GM19035 (cell line): ENCODE results near the gene TDRD1.
A peak's percentile ranks its signal among the peaks of the same experiment; 100 is the strongest.
"Not testable (repeated sequence)": the region's sequence is repeated elsewhere in the genome, so short reads cannot be mapped to it uniquely, and the experiment has no call there.

Source experiments
- ATAC-seq: cut with Tn5 transposase; IDR thresholded peaks from one replicate; pipeline ENCODE4 v1.9.1; 2021; ENCODE audit not compliant: unreplicated experiment

The TDRD1 gene, protein sequence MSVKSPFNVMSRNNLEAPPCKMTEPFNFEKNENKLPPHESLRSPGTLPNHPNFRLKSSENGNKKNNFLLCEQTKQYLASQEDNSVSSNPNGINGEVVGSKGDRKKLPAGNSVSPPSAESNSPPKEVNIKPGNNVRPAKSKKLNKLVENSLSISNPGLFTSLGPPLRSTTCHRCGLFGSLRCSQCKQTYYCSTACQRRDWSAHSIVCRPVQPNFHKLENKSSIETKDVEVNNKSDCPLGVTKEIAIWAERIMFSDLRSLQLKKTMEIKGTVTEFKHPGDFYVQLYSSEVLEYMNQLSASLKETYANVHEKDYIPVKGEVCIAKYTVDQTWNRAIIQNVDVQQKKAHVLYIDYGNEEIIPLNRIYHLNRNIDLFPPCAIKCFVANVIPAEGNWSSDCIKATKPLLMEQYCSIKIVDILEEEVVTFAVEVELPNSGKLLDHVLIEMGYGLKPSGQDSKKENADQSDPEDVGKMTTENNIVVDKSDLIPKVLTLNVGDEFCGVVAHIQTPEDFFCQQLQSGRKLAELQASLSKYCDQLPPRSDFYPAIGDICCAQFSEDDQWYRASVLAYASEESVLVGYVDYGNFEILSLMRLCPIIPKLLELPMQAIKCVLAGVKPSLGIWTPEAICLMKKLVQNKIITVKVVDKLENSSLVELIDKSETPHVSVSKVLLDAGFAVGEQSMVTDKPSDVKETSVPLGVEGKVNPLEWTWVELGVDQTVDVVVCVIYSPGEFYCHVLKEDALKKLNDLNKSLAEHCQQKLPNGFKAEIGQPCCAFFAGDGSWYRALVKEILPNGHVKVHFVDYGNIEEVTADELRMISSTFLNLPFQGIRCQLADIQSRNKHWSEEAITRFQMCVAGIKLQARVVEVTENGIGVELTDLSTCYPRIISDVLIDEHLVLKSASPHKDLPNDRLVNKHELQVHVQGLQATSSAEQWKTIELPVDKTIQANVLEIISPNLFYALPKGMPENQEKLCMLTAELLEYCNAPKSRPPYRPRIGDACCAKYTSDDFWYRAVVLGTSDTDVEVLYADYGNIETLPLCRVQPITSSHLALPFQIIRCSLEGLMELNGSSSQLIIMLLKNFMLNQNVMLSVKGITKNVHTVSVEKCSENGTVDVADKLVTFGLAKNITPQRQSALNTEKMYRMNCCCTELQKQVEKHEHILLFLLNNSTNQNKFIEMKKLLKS

DNA sequence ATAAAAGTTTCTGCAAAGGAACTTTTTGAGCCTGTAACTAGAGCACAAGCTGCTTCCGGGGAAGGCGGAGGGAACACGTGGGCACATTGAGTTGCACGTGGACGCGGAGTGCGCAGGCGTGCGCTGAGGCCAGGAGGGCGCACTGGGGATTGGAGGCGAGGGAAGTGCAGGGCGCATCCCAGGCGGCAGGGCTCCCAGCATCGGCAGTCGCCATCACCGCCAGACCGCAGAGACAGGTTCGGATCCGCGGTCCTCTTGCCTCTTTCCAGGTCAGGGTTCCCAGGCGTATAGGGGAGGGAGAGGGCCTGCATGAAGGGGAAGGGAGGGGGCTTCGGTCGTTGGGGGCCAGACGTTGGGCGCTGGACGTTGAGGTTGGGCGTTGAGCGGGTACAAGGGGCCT, at the start of gene TDRD1:
TSS of gene TDRD1 (plus strand) at position 206 of the 400 bp plus-strand sequence. CDS start 8,479 bp downstream, outside the sequence.
- ATAC-seq = no peak

DNA sequence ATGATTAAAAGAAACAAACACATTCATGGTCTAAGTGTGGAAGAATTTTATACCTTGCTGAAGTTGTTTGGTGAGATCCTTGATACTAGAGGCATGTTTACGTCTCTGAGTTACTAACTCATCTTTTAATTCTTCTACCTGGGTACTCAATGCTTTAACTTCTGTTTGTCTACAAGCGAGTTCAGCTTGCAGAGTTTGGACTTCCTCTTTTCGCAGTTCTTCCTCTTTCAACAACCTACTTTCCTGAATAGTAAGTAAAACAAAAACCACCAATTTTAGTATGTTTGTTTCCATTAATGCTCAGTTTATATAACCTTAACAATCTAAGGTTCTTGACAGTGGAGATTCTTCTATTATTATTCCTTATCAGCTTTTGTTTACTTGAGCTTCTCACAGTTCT, 48.1 kb upstream of the TDRD1 start:
- peak; percentile 77 for ATAC-seq

DNA sequence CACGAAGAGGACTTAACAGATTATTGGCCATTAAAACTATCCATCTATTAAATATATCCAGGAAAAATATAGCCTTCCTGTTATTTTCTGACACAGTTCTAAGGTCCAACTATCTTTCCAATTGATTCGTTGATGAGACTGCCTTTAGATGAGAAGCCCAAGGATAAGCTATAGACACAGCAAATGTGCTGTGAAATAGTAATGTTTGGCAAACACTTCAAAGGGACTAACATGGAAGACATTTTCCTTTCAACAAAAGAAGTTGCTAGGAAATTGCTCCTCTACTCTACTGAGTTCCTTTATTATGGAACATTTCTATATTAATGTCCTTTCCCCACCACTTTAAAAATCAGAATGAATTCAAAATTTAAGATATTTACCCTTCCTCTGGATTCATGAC, 43.7 kb upstream of the TDRD1 start:
- no peak for ATAC-seq

DNA sequence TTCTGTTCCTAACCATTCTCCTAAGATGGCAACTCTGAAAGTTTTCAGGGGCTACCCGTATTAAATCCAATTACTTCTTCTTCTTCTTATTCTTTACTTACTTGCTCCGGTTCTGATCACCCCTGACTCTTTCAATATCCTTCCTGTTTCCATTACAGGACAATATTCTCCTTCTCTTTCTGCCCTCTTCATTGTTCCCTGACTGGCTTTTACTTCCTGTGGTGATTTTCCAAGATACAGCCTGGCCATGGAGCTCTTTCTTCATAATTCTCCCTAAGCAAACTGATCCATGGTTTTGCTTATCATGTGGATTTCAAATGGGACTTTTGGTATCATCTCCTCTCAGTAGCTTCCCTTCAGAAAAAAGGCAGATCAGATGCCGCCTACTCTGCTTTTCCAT, 40.6 kb upstream of the TDRD1 start:
- no peak for ATAC-seq

DNA sequence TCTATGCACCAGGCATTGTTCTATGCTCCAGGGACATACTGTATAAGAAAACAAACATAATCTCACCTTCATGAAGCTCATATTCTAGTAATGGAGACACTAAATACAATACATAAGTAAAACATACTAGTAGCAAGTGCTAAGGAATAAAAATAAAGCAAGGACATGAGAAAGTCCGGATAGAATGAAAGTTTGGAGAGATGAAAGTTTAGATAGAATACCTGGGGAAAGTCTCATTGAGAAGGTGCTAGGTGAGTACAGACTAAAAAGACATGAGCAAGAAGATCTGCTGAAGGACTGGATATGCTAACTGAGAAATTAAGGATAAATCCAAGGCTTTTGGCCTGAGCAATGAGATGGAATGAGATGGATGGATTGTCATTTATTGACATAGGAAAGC, 39.1 kb upstream of the TDRD1 start:
- ATAC-seq = no peak

DNA sequence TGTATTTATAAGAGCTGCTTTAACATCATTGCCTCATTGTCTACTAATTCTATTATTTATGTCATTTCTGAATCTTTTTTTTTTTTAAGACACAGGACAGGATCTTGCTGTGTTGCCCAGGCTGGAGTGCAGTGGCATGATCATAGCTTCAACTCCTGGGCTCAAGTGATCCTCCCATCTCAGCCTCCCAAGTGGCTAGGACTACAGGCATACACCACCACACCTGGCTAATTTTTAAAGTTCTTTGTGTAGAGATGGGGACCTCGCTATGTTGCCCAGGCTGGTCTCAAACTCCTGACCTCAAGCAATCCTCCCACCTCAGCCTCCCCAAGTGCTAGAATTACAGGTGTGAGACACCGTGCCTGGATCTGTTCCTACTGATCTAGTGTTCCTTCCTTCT, 38.3 kb upstream of the TDRD1 start:
- not testable (repeated sequence) for ATAC-seq

DNA sequence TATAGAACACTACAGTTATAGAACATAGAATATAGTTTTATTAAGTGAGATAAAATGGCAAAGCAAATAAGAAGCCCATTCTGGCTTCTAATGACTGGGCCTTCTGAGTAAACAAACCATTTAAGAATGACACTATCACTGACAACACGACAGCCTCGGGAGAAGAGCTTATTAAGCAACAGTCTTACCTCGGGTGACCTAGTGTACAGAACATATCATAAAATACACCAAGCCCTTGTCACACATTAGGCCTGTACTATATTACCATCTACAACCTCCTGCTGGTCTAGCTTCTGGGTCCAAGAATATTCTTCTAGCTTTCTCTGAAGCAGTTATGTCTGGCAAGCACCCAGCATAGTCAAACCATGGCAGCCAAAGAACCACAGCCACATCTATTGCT, 37.1 kb upstream of the TDRD1 start:
- no peak for ATAC-seq

DNA sequence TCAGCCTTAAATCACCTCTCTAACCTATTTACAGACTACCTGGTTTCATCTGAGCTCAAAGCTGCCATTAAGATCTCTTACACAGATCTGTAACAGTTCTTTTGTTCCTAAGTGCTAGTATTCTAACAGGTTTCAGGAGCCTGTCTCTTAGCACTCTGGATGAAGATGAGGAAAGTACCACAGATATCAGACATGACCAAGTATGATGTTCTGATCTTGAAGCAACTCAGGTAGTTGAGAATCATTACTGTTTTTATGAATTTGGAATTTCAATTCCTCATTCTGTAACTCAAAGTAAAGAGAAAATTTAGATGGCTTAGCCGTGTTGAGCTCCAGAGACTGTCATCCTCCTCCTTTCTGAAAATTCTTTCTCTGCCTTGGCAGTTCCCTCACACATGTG, 36.0 kb upstream of the TDRD1 start:
- no peak for ATAC-seq

DNA sequence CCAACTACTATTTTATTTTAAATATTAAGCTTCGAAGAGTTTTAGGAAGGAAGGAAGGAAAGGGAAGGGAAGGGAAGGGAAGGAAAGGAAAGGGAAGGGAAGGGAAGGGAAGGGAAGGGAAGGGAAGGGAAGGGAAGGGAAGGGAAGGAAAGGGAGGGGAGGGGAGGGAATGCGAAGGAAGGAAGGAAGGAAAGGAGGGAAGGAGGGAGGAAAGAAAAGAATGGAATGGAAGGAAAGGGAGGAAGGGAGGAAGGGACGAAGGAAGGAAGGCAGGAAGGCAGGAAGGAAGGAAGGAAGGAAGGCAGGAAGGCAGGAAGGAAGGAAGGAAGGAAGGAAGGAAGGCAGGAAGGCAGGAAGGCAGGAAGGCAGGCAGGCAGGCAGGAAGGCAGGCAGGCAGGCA, 29.7 kb upstream of the TDRD1 start:
- ATAC-seq = not testable (repeated sequence)

DNA sequence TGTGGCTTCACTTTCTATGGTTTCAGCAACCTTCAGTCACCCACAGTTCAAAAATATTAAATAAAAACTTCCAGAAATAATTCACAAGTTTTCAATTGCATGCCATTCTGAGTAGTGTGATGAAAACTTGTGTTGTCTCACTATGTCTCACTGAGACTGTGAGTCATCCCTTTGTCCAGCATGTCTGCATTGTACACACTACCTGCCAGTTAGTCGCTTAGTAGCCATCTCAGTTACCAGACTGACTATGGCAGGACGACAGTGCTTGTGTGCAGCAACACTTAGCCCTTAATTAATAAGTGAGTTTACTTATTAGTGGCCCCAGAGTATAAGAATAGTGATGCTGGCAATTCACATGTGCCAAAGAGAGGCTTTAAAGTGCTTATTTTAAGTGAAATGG, 27.7 kb upstream of the TDRD1 start:
- ATAC-seq = no peak

DNA sequence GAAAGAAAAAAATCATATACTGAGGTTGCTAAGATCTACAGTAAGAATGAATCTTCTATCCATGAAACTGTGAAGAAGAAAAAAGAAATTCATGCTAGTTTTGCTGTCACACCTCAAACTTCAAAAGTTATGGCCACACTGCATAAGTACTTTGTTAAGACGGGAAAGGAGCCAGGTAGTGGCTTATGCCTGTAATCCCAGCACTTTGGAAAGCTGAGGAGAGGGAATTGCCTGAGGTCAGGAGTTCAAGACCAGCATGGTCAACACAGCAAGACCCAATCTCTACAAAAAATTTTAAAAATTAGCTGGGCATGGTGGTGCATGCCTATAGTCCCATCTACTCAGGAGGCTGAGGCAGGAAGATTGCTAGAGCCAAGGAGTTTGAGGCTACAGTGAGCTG, 27.3 kb upstream of the TDRD1 start:
- no peak for ATAC-seq

DNA sequence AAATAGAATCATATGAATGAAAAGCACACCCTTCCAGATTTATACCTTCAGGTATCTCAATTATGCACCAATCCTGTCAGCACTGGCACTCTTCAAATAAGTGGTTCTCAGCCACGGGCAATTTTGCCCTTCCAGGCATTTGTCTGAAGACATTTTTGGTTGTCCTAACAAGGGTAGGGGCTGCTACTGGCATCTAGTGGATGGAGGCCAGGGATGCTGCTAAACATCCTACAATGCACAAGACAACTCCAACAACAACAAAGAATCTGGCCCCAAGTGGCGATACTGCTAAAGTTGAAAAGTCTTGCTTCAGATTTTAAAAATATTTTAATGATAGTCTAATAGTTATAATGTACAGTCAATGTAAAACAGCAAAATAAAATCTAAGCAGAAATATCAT, 21.2 kb upstream of the TDRD1 start:
- no peak for ATAC-seq

DNA sequence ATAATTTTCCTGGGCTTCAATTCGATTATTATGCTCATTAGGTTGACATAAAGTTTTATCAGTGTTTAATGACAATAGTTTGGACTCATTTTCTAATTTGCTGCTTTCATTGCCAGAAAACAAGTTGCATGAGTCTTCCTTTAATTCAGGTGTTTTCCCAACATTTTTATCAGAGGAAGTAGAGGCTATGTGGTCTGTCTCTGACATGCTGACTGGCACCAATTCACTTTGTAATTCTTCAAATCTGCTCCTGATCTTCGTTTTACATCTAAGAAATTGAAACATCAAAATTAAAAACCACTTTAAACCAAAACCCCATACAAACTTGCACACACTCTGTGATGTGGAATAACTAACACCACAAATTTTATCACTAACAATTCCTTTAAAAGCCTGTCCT, 16.1 kb upstream of the TDRD1 start:
- ATAC-seq = no peak

DNA sequence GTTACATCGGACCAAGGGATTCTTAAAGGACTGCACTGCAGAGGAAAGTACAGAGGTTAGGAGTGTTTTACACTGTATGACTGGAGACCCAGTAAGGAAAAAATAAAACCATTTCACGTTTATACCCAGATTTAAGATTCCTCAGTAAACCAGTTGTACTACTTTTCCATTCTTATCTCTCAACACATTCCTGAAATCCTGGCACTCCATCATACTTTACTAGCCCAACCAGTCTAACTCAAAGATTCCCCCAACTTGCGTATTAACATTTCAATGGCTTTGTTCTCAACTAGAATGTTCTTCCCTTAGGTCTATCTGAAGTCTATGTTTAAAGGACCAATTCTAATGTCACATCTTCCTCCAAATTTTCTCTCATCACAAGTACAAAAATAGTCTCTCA, 13.1 kb upstream of the TDRD1 start:
- no peak for ATAC-seq

DNA sequence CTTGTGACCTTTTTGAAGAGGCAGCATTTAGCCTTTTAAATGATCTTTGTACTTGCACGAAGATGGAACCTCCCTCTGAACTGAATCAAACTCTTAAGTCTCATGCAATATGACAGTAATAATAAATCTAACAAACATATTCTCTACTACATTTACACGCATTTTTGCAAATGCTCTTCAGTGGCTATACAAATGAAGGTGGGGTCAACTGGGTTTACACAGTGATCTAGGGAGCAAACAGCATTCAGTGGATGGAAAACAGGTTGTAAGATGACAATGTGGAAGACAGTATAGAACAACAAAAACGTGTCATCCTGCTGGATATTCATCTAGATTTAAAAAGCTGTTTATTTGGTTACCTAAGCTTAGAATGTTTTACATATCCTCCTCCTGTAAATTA, 12.7 kb upstream of the TDRD1 start:
- no peak for ATAC-seq

DNA sequence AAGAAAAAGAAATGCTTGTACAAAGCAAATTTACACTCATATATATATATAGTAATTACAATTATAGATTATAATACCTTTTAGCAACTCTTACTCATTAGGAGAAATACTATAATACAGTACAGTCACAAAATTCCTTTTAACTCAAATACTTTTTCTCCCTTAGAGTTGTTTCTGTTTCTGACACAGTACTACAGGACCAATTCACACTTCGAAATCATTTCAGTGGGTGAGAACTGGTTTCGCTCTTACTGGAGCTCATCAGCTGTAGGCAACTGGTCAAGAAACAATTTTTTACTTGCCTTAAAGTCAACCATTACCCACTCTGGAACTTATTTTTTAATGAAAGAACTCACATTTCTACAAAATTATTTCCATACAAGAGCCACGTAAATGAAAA, 11.2 kb upstream of the TDRD1 start:
- ATAC-seq = no peak

DNA sequence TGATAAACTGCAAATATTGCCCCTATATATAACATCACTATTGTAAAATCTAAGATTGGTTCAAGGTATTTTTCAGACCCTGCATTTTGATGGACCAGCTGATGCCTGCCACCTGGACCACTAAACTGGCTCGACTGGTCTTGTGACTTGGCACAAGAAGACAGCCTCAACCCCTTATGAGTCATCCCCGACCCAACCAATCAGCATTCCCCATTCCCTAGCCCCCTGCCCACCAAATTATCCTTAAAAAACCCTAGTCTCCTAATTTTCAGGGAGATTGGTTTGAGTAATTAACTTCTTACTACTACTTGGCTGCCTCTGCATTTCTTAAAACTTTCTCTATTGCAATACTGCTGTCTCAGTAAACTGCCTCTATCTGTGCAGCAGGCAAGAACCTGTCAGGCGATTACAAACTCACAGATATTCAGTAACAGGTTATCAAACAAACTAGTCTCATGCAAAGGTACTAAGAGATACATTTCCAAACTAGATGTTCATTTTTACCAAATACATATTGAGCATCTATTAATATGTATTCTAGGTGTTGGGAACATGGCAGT, 10.6 kb upstream of the TDRD1 start:
- no peak for ATAC-seq

DNA sequence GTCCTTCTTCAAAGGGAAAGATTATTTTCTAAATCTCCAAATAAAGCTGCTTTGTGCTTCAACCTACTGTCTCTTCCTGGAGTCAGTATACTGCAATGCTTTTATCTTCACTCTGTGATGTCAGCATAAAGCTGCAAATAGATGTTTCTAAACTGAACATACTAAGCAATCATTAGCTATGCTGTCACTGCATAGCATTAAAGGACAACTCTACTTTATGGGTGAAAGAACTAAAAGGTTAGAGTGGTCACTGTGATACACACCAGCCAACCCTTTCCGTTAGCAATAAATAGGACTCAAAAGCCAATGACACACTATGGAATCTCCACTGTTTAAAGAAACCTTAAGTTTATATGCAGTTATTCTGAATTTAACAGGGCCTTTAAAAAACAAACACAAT, 6.9 kb upstream of the TDRD1 start:
- ATAC-seq = no peak

DNA sequence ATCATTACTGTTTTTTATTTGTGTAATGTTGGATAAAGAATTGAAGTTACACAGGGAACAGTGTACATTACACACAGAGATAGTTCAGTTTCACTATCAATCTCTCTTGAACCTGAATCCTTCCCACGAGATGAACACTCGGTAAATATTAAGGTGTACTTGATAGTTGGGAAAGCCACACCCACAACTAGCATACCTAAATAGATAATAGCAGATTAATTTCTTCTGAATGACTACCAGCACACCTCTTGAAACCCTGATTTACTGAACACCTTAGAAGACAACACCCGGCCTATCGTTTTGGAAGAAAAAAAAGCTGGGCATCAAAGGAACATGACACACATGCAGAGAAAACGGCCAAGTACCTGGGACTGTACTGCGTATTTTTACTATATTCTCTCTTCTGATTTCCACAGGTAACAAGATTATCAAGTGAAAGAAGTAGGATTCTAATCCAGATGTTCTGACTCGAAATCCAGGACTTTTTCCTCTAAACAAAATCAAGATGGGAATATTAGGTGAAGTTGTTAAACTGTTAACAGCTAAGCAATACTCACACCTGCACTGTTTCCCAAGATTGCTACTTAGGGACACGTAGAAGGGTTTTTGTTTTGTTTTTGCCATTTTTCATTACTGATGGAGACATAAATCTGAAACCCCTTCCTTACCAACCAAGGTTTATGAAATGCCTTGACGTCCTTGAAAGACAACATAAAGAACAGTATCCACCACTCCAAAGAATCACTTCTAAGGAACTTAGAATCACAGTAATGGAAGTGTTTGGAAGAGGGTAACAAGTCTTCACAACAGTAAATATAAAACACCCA, 6.2 kb upstream of the TDRD1 start:
- ATAC-seq = no peak

DNA sequence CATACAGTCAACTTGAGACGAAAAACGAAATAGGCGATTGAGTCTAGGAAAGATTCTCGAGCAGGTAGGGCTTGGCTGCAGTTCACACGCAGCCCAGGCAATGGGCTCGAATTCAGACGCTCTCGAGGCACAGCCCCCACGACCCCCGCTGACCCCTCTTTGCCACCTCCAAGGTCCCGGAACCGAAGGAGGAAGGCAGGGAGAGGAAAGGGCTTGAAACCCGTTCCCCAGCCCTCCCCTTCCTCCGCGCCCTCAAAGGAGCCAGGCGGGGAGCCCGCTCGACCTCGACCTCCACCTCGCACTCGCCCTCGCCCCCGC, 5.6 kb upstream of the TDRD1 start:
- no peak for ATAC-seq
